Astrocyte (in vitro differentiated cells and primary cell): ENCODE data around the gene SECISBP2. TPM values are rescaled to one million over a fixed set of nuclear protein-coding genes. Genes with fewer than 3 reads are reported as not detected.

ENCODE experiments used
- DNase-seq: peaks from one replicate; pipeline ENCODE4 v3.0.0-alpha.2; 2010; ENCODE audit warnings: low read depth
- FAIRE-seq: peaks from 2 replicates; lab custom pipeline; 2011; peaks lifted over from hg19 to GRCh38; lab: Jason Lieb, UNC
- H2AFZ ChIP-seq: 2 replicates; pipeline ENCODE4 v1.6.0; 2012; ENCODE audit warnings: low read depth, low read length, inconsistent platforms
- H3K27ac ChIP-seq: 2 replicates; pipeline ENCODE4 v1.5.1; 2011; ENCODE audit warnings: low read depth, low read length, inconsistent platforms
- H3K27me3 ChIP-seq: 2 replicates; pipeline ENCODE4 v1.6.0; 2011; ENCODE audit warnings: low read length, inconsistent platforms; ENCODE audit not compliant: insufficient read depth
- H3K36me3 ChIP-seq: 2 replicates; pipeline ENCODE4 v1.5.1; 2011; ENCODE audit warnings: low read length, inconsistent platforms; ENCODE audit not compliant: insufficient read depth
- H3K4me1 ChIP-seq: 2 replicates; pipeline ENCODE4 v1.5.1; 2011; ENCODE audit warnings: low read length, inconsistent platforms; ENCODE audit not compliant: insufficient read depth
- H3K4me2 ChIP-seq: 2 replicates; pipeline ENCODE4 v1.6.0; 2012; ENCODE audit warnings: low read length, inconsistent platforms
- H3K4me3 ChIP-seq: 2 replicates; pipeline ENCODE4 v1.5.1; 2011; ENCODE audit warnings: low read depth, mild to moderate bottlenecking, low read length, inconsistent platforms; ENCODE audit not compliant: insufficient read depth
- H3K79me2 ChIP-seq: 2 replicates; pipeline ENCODE4 v1.6.0; 2012; ENCODE audit warnings: mild to moderate bottlenecking, low read length, inconsistent platforms; ENCODE audit not compliant: insufficient read depth
- H3K9ac ChIP-seq: 2 replicates; pipeline ENCODE4 v1.6.0; 2012; ENCODE audit warnings: mild to moderate bottlenecking, low read length, inconsistent platforms
- H3K9me3 ChIP-seq: 2 replicates; pipeline ENCODE4 v1.5.1; 2012; ENCODE audit warnings: low read depth, mild to moderate bottlenecking, low read length, inconsistent platforms; ENCODE audit not compliant: insufficient read depth
- H4K20me1 ChIP-seq: 2 replicates; pipeline ENCODE4 v1.6.0; 2012; ENCODE audit warnings: low read length, inconsistent platforms; ENCODE audit not compliant: insufficient read depth
- H3K27ac Mint-ChIP-seq: one replicate; pipeline ENCODE4 v1.8.0; 2021; ENCODE audit warnings: mild to moderate bottlenecking, mixed read lengths; ENCODE audit not compliant: unreplicated experiment
- H3K27me3 Mint-ChIP-seq: one replicate; pipeline ENCODE4 v1.8.0; 2021; ENCODE audit warnings: low read depth, mixed read lengths; ENCODE audit not compliant: unreplicated experiment
- H3K36me3 Mint-ChIP-seq: one replicate; pipeline ENCODE4 v1.8.0; 2021; ENCODE audit warnings: low read depth, mixed read lengths; ENCODE audit not compliant: unreplicated experiment
- H3K4me1 Mint-ChIP-seq: one replicate; pipeline ENCODE4 v1.8.0; 2021; ENCODE audit warnings: low read depth, mixed read lengths; ENCODE audit not compliant: unreplicated experiment
- H3K4me3 Mint-ChIP-seq: one replicate; pipeline ENCODE4 v1.8.0; 2021; ENCODE audit warnings: mild to moderate bottlenecking, moderate library complexity, mixed read lengths; ENCODE audit not compliant: unreplicated experiment
- H3K9me3 Mint-ChIP-seq: one replicate; pipeline ENCODE4 v1.8.0; 2021; ENCODE audit warnings: mild to moderate bottlenecking, mixed read lengths; ENCODE audit not compliant: unreplicated experiment
- CTCF ChIP-seq: IDR thresholded peaks from 2 replicates; pipeline ENCODE4 v1.5.1; 2011; ENCODE audit warnings: low read depth, mild to moderate bottlenecking, inconsistent platforms, low read length, moderate library complexity; ENCODE audit not compliant: insufficient read depth
- EZH2 ChIP-seq: IDR thresholded peaks from 2 replicates; pipeline ENCODE4 v1.6.1; 2012; ENCODE audit warnings: mild to moderate bottlenecking, low read length, inconsistent platforms; ENCODE audit not compliant: insufficient read depth
- total RNA-seq: library from RNA; stranded (reverse); gene quantifications from 2 replicates; pipeline ENCODE4 v1.2.1, GENCODE V29; 2021

The SECISBP2 gene
- total RNA-seq, 1 donor from 2014 or later, result 19.0 TPM

- Histone ChIP-seq H3K4me1 (no peaks in the 10 kb centered on the region), H3K27ac (no peak overlapping the region), H4K20me1 (peaks cover 1% of the 10 kb centered on the region), H2AFZ (no peak overlapping the region), H3K36me3 (peaks cover 17% of the 10 kb centered on the region), H3K9ac (no peak overlapping the region), H3K27me3 (no peaks in the 10 kb centered on the region), H3K79me2 (no peaks in the 10 kb centered on the region), H3K9me3 (no peaks in the 10 kb centered on the region), H3K4me3 (no peak overlapping the region), H3K4me2 (no peak overlapping the region)
- no peak for TF ChIP-seq EZH2
- TF ChIP-seq CTCF, result no peak
- peaks cover 11% of the 10 kb centered on the region for H3K36me3 Mint-ChIP-seq
- H3K9me3 Mint-ChIP-seq, result no peaks in the 10 kb centered on the region
- no peak overlapping the region for H3K27ac Mint-ChIP-seq
- peaks cover 2% of the 10 kb centered on the region for H3K4me1 Mint-ChIP-seq
- no peaks in the 10 kb centered on the region for H3K27me3 Mint-ChIP-seq
- DNase-seq, result no peak
- FAIRE-seq, result no peak
- no peak overlapping the region for H3K4me3 Mint-ChIP-seq
Observed at GRCh38 chr9:89364666-89365531, 46.6 kb downstream of the SECISBP2 start.

- no peaks in the 10 kb centered on the region for H3K79me2 ChIP-seq
- H4K20me1 ChIP-seq, result peaks cover 3% of the 10 kb centered on the region
- H3K36me3 ChIP-seq, result peaks cover 15% of the 10 kb centered on the region
- DNase-seq (no peak), FAIRE-seq (no peak)
- H3K9me3 ChIP-seq, result no peaks in the 10 kb centered on the region
- no peaks in the 10 kb centered on the region for H3K27me3 ChIP-seq
- H3K27ac Mint-ChIP-seq, result no peak overlapping the region
- no peaks in the 10 kb centered on the region for H3K27me3 Mint-ChIP-seq
- no peak overlapping the region for H3K4me3 ChIP-seq
- no peak overlapping the region for H2AFZ ChIP-seq
- no peak overlapping the region for H3K4me2 ChIP-seq
- H3K4me1 ChIP-seq, result no peaks in the 10 kb centered on the region
- H3K4me3 Mint-ChIP-seq, result no peak overlapping the region
- peaks cover 9% of the 10 kb centered on the region for H3K36me3 Mint-ChIP-seq
- no peak overlapping the region for H3K27ac ChIP-seq
- no peaks in the 10 kb centered on the region for H3K4me1 Mint-ChIP-seq
- TF ChIP-seq CTCF (no peak), EZH2 (no peak)
- H3K9me3 Mint-ChIP-seq, result no peaks in the 10 kb centered on the region
- H3K9ac ChIP-seq, result no peak overlapping the region
Observed at GRCh38 chr9:89365532-89365912, 47.2 kb downstream of the SECISBP2 start.

GRCh38 chr9:89366711-89367110 lies 48.4 kb downstream of the SECISBP2 start:
- no peaks in the 10 kb centered on the region for H3K9me3 Mint-ChIP-seq
- no peaks in the 10 kb centered on the region for H3K9me3 ChIP-seq
- no peaks in the 10 kb centered on the region for H3K27me3 ChIP-seq
- H3K27me3 Mint-ChIP-seq, result no peaks in the 10 kb centered on the region
- peaks cover 6% of the 10 kb centered on the region for H3K36me3 Mint-ChIP-seq
- no peak for FAIRE-seq
- H3K27ac ChIP-seq, result no peak overlapping the region
- DNase-seq, result no peak
- no peaks in the 10 kb centered on the region for H3K4me1 ChIP-seq
- H3K4me3 Mint-ChIP-seq, result no peak overlapping the region
- no peaks in the 10 kb centered on the region for H3K4me1 Mint-ChIP-seq
- H3K4me2 ChIP-seq, result no peak overlapping the region
- H2AFZ ChIP-seq, result no peak overlapping the region
- H3K9ac ChIP-seq, result no peak overlapping the region
- no peaks in the 10 kb centered on the region for H3K79me2 ChIP-seq
- peaks cover 3% of the 10 kb centered on the region for H3K36me3 ChIP-seq
- peaks cover 3% of the 10 kb centered on the region for H4K20me1 ChIP-seq
- TF ChIP-seq CTCF (no peak), EZH2 (no peak)
- no peak overlapping the region for H3K4me3 ChIP-seq
- no peak overlapping the region for H3K27ac Mint-ChIP-seq
